ENCODE measurements around the gene CD6.

- TF ChIP-seq CTCF (IDR thresholded peaks at IDR 0.05) (no peak), POLR2A (IDR thresholded peaks at IDR 0.05) (no peak)
Measured at GRCh38 chr11:60941371-60942119, 29.9 kb upstream of the CD6 start.
